Measurements from ENCODE around the gene REXO4.

DNA sequence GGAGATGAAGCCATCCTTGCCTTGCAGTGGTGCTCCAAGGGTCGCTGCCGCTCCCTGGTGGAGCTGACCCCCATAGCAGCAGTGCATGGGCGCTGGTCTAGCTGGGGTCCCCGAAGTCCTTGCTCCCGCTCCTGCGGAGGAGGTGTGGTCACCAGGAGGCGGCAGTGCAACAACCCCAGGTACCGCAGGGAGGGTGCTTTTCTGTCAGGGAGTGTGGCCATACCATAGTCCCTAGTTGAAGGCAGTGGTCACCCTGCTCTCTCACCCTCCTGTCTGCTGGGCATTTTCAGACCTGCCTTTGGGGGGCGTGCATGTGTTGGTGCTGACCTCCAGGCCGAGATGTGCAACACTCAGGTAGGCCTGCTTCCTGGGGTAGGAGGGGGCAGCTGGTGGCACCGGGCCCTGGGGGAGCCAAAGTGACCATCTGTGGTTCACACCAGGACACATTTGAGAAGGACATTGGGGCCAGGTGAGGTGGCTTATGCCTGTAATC is 15.6 kb upstream of the REXO4 start:
- TF ChIP-seq, protein P1, sequence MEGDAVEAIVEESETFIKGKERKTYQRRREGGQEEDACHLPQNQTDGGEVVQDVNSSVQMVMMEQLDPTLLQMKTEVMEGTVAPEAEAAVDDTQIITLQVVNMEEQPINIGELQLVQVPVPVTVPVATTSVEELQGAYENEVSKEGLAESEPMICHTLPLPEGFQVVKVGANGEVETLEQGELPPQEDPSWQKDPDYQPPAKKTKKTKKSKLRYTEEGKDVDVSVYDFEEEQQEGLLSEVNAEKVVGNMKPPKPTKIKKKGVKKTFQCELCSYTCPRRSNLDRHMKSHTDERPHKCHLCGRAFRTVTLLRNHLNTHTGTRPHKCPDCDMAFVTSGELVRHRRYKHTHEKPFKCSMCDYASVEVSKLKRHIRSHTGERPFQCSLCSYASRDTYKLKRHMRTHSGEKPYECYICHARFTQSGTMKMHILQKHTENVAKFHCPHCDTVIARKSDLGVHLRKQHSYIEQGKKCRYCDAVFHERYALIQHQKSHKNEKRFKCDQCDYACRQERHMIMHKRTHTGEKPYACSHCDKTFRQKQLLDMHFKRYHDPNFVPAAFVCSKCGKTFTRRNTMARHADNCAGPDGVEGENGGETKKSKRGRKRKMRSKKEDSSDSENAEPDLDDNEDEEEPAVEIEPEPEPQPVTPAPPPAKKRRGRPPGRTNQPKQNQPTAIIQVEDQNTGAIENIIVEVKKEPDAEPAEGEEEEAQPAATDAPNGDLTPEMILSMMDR (IDR thresholded peaks at IDR 0.05; ENCODE audit: poor library complexity), result no peak
- TF ChIP-seq EZH2phosphoT487 (IDR thresholded peaks at IDR 0.05; ENCODE audit: low read depth, severe bottlenecking, unreplicated experiment), result no peak
- no peak for TF ChIP-seq EZH2 (IDR thresholded peaks at IDR 0.05; ENCODE audit: borderline replicate concordance)
